GM19468 (cell line): ENCODE measurements around the gene STEAP1B.
A peak's percentile ranks its signal among the peaks of the same experiment; 100 is the strongest.
"Not testable (repeated sequence)": the region's sequence is repeated elsewhere in the genome, so short reads cannot be mapped to it uniquely, and the experiment has no call there.

Experiments
- ATAC-seq: cut with Tn5 transposase; IDR thresholded peaks from one replicate; pipeline ENCODE4 v1.9.1; 2021; ENCODE audit warnings: mild to moderate bottlenecking, moderate library complexity, moderate number of reproducible peaks; ENCODE audit not compliant: unreplicated experiment; ENCODE audit errors: extremely low read depth

The STEAP1B gene

GRCh38 chr7:22499888-22500689 is at the start of gene STEAP1B:
Gene STEAP1B (minus strand): TSS chr7:22500188. CDS start chr7:22494855, 5,333 bp downstream.
- peak; percentile 94 for ATAC-seq

GRCh38 chr7:22549051-22549450 is 49.1 kb upstream of the STEAP1B start:
- ATAC-seq, result no peak

GRCh38 chr7:22548313-22548712 is 48.3 kb upstream of the STEAP1B start:
- no peak for ATAC-seq

GRCh38 chr7:22546769-22547168 is 46.8 kb upstream of the STEAP1B start:
- ATAC-seq, result no peak

GRCh38 chr7:22545529-22545928 is 45.5 kb upstream of the STEAP1B start:
- ATAC-seq, result no peak

- ATAC-seq, result no peak
These were observed 44.3 kb upstream of the STEAP1B start for GRCh38 chr7:22544245-22544644.

- no peak for ATAC-seq
These were observed 43.2 kb upstream of the STEAP1B start for GRCh38 chr7:22543169-22543568.

- ATAC-seq, result no peak
These were observed 42.7 kb upstream of the STEAP1B start for GRCh38 chr7:22542669-22543068.

GRCh38 chr7:22542254-22542653 is 42.3 kb upstream of the STEAP1B start:
- no peak for ATAC-seq

- no peak for ATAC-seq
These were observed 41.8 kb upstream of the STEAP1B start for GRCh38 chr7:22541789-22542188.

- not testable (repeated sequence) for ATAC-seq
These were observed 28.5 kb upstream of the STEAP1B start for GRCh38 chr7:22528537-22528936.

- ATAC-seq, result not testable (repeated sequence)
These were observed 24.5 kb upstream of the STEAP1B start for GRCh38 chr7:22524353-22524947.

- not testable (repeated sequence) for ATAC-seq
These were observed 23.7 kb upstream of the STEAP1B start for GRCh38 chr7:22523478-22524352.

- ATAC-seq, result not testable (repeated sequence)
These were observed 19.6 kb upstream of the STEAP1B start for GRCh38 chr7:22519560-22519959.

- ATAC-seq, result not testable (repeated sequence)
These were observed 17.0 kb upstream of the STEAP1B start for GRCh38 chr7:22516950-22517349.

- ATAC-seq, result not testable (repeated sequence)
These were observed 15.0 kb upstream of the STEAP1B start for GRCh38 chr7:22514963-22515362.

- ATAC-seq, result not testable (repeated sequence)
These were observed 7.3 kb upstream of the STEAP1B start for GRCh38 chr7:22507320-22507719.

GRCh38 chr7:22506316-22507020 is 6.5 kb upstream of the STEAP1B start:
- not testable (repeated sequence) for ATAC-seq

- ATAC-seq, result not testable (repeated sequence)
These were observed 4.5 kb upstream of the STEAP1B start for GRCh38 chr7:22504519-22504918.

GRCh38 chr7:22502104-22502503 is 2.1 kb upstream of the STEAP1B start:
- ATAC-seq, result not testable (repeated sequence)
